Measurements from ENCODE around the gene SFMBT2.

The SFMBT2 gene

DNA sequence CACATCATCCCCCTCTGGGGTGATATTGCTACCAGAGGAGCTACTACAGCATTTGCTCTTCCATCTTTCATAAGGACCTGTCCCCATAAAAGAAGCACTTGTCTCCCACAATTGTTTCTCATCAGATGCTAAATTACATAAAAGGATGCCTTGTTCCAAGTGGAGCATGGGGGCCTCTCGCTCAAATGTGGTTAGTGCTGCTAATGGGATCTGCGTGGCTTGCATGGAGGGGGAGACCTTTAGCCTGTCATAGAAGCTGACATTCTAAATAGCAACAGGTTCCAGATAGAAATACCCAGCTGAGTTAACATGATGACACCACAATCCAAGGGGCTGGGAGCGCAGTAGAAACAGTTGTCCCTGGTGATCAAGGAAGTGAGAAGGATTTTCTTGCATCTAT, 257.9 kb downstream of the SFMBT2 start:
- Histone ChIP-seq H3K4me3 (no peak overlapping the region), H3K27ac (no peak overlapping the region)
- TF ChIP-seq, protein P1, sequence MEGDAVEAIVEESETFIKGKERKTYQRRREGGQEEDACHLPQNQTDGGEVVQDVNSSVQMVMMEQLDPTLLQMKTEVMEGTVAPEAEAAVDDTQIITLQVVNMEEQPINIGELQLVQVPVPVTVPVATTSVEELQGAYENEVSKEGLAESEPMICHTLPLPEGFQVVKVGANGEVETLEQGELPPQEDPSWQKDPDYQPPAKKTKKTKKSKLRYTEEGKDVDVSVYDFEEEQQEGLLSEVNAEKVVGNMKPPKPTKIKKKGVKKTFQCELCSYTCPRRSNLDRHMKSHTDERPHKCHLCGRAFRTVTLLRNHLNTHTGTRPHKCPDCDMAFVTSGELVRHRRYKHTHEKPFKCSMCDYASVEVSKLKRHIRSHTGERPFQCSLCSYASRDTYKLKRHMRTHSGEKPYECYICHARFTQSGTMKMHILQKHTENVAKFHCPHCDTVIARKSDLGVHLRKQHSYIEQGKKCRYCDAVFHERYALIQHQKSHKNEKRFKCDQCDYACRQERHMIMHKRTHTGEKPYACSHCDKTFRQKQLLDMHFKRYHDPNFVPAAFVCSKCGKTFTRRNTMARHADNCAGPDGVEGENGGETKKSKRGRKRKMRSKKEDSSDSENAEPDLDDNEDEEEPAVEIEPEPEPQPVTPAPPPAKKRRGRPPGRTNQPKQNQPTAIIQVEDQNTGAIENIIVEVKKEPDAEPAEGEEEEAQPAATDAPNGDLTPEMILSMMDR (IDR thresholded peaks at IDR 0.05): no peak
- no peak for DNase-seq (ENCODE audit: low spot score)

DNA sequence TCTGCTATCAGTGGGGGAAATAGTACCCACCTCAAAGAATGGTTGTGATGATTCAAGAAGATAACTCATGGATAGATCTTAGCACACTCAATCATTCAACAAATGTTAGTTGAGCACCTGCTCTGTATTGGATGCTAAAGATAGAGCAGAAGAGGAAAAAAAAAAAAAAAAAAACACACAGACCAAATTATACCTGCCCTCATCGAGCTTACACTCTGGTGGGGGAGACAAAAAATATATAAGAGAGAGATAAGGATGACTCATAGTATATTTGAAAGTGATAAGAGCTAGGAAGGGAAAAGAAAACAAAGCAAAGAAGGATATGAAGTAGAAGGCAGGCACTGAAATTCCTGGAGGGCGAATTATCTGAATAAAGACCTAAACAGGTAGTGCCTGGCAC, 258.5 kb downstream of the SFMBT2 start:
- no peak overlapping the region for H3K4me3 ChIP-seq
- H3K27ac ChIP-seq: no peak overlapping the region
- no peak for DNase-seq (ENCODE audit: low spot score)
- TF ChIP-seq, protein P1 (IDR thresholded peaks at IDR 0.05): no peak

DNA sequence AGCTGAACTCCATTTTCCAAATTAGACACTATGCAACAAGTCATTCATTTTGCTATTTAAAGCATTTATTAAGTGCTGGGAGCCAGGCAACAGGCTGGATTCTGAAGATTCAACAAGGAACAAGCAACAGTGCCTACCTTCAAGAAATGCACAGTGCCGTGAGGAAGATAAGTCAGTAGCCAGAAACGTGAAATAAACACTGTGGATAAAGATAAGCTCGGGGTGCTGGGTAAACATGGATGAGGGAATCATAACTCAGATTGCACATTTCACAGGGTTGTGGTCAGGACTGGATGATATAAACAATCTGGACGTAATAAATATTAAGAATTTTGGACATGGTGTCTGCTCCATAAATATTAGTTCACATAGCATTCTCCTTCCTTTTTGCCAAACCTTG, 259.3 kb downstream of the SFMBT2 start:
- DNase-seq (ENCODE audit: low spot score): no peak
- TF ChIP-seq, protein P1 (IDR thresholded peaks at IDR 0.05): no peak
- Histone ChIP-seq H3K4me3 (no peak overlapping the region), H3K27ac (no peak overlapping the region)

DNA sequence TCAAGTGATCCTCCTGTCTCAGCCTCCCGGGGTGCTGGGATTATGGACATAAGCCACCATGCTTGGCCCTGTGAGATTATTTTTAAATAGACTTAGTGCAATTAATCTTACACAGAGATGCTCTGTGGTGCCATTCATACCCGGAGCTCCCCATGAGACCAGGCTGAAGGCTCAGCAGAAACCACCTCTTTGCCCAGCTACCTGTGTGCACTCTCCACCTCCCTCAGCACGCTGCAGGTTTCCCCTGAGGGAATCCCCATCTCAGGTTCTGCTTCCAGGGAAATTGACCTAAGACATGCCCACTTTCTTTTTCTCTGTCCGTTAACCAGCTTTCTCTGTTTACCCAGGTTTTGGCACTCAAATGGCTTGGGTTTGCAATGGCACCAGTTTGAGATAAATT, 260.5 kb downstream of the SFMBT2 start:
- TF ChIP-seq, protein P1 (IDR thresholded peaks at IDR 0.05): no peak
- no peak overlapping the region for H3K27ac ChIP-seq
- no peak overlapping the region for H3K4me3 ChIP-seq
- no peak for DNase-seq (ENCODE audit: low spot score)

- H3K27ac ChIP-seq: no peak overlapping the region
- no peak for DNase-seq (ENCODE audit: low spot score)
- TF ChIP-seq, protein P1 (IDR thresholded peaks at IDR 0.05): no peak
- no peak overlapping the region for H3K4me3 ChIP-seq
Observed at GRCh38 chr10:7146189-7146588, 264.6 kb downstream of the SFMBT2 start.

DNA sequence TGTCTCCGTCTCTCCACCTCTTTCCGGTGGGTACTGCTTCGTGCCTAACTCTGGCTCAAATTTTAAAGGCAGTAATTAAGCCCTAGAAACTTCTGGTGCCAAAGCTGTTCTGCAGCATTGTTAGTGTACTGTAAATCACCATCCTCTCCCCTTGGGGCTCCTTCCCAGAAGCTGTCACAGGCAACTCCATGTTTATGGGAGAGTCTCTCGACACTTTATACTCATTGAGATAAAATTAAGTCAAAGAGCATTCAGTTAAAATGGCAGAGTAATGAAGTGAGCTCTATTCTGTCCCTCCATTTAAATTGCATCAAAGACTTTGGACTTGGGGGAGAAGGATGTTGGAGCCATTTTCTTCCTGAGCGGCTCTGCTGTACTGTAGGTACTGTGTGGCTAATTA, 274.8 kb downstream of the SFMBT2 start:
- H3K27ac ChIP-seq: no peak overlapping the region
- no peak for DNase-seq (ENCODE audit: low spot score)
- H3K4me3 ChIP-seq: no peak overlapping the region
- TF ChIP-seq, protein P1 (IDR thresholded peaks at IDR 0.05): no peak

GRCh38 chr10:7135188-7135587, 275.6 kb downstream of the SFMBT2 start:
- H3K27ac ChIP-seq: no peak overlapping the region
- DNase-seq (ENCODE audit: low spot score): no peak
- H3K4me3 ChIP-seq: no peak overlapping the region
- TF ChIP-seq, protein P1 (IDR thresholded peaks at IDR 0.05): no peak

Measured in coronary artery (tissue), 2 donors.